GM19455 (cell line): ENCODE data around the gene EEFSEC.

Experiments
- ATAC-seq: cut with Tn5 transposase; IDR thresholded peaks from one replicate; pipeline ENCODE4 v1.9.1; 2021; ENCODE audit not compliant: unreplicated experiment

Gene EEFSEC

DNA sequence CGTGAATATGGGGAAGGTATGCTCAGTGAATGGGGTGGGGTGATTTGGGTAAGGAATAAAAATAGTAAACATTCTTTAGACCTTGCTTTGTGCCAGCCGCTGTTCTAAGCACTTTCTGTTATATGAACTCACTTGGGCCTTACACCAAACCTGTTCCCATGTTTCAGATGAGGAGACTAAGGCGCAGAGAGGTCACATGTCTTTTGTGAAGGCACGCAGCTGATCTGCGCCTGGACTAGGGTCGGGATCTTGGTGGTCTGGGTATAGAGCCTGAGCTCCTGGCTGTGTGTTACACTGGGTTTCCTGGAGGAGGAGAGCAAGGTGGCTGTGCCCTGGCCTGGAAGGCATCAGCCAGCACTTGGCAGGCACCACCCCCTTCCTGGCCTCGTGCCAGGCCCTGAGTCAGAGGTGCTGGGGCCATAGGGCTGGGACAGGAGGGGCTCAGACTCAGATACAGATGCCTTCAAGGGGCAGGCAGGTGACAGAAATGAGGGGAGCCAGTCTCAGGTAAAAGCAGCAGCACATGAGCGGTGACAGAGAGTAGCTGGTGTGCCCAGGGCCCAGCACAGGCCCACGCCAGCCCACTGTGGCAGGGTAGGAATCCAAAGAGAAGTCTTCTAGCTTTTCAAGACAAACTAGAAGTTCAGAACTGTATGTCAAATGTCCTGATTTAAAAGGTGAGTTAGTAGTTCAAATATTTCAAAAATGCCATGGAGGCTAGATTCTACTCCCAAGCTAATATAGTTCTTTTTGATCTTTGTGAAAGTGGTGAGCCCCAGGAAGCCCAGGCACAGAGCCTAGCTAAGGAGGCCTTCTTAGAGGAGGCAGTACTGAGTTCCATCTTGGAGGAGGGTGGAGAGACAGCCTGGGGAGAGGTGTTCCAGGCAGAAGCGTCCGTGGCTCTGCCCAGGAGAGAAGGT lies 230.3 kb downstream of the EEFSEC start:
- no peak for ATAC-seq

DNA sequence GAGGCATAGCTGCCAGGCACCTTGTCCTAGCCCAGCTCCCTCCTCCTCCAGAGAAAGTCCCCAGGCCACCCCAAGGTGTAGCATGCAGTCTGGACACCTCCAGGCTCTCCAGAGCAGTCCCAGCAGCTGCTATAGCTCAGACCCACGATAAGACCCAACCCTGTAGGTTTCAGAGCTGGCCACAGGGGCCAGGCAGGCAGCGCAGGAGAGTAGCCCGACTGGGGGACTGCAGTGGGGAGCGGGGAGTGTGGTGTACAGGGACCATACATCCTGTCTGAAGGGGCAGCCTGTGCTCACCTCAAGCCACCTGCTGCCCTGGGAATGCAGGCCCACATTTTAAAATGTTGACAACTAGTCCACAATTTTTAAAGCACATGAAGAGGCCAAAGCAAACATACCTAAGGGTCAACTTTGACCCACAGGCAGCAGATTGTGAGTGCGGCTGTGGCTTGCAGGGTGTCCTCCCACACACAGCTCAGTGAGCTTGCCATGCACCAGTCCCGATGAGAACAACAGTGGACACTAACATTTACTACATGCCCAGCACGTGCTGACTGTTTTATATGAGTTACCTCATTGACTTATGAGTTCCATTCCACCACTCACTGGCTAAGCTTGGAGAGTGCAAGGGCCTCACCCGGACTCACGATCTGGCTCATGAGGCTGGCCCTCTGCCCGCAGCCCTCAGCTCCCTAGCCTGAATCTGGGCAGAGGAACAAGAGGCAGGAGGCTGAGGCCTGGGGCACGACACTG lies 232.0 kb downstream of the EEFSEC start:
- ATAC-seq = no peak

GRCh38 chr3:128388932-128389331 lies 235.7 kb downstream of the EEFSEC start:
- ATAC-seq = no peak

GRCh38 chr3:128390867-128391266 lies 237.6 kb downstream of the EEFSEC start:
- ATAC-seq = no peak

GRCh38 chr3:128392021-128392420 lies 238.7 kb downstream of the EEFSEC start:
- ATAC-seq = no peak

DNA sequence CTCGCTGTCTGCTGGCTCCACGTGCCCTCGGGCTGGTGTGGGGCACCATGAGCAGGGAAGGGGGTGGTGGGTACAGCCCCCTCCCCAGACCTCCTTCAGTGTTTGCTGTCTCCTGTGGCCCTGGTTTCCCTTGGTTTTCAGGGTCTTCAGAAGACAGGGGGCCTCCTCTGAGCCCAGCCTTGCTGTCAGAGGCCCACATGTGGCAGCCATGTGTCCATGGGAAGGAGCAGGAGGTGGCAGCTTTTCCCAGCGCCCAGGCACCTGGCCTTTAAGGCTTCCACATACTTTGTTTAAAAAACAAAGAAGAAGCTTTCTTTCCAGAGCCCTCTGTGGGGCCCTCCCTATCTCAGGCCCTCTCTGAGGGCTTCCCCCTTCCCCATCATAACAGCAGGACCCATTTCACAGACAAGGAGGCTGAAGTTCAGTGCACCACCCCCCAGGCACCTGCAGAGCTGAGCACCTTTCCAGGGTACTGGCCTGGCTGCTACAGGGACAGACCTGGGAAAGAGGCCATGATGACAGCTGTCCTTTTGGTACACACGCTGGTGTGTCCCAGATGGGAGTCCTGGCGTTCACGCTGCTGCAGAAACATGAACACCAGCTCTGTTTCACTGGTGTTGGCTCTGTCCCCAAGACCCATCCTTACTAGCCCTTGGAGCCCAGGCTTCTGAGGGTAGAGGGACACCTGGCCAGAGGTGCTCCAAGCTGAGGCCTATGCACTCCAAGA lies 239.7 kb downstream of the EEFSEC start:
- ATAC-seq = no peak

GRCh38 chr3:128394033-128394432 lies 240.8 kb downstream of the EEFSEC start:
- ATAC-seq = no peak

- no peak for ATAC-seq
Observed at GRCh38 chr3:128395046-128395445, 241.8 kb downstream of the EEFSEC start.

GRCh38 chr3:128395500-128396162 lies 242.3 kb downstream of the EEFSEC start:
- no peak for ATAC-seq

DNA sequence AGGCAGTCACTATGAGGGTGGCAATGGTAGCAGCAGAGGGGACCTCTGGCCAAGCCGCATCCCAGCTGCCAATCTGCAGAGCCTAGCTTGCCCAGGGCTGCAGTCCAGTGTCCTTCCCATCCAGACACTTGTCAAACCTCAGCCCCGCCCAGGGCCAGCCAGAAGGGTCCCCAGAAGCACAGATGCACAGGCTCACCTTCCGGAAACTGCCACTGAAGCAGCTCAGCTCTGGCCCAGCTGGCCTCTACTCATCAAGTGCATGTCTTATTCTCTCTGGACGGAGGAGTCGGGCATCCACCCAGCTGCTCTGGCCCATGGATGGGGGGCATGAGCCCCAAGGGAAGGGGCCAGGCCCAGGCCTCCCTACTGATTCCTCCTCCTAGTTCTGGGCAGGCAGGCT lies 244.2 kb downstream of the EEFSEC start:
- ATAC-seq = no peak

- ATAC-seq = no peak
Observed at GRCh38 chr3:128398586-128398985, 245.3 kb downstream of the EEFSEC start.

DNA sequence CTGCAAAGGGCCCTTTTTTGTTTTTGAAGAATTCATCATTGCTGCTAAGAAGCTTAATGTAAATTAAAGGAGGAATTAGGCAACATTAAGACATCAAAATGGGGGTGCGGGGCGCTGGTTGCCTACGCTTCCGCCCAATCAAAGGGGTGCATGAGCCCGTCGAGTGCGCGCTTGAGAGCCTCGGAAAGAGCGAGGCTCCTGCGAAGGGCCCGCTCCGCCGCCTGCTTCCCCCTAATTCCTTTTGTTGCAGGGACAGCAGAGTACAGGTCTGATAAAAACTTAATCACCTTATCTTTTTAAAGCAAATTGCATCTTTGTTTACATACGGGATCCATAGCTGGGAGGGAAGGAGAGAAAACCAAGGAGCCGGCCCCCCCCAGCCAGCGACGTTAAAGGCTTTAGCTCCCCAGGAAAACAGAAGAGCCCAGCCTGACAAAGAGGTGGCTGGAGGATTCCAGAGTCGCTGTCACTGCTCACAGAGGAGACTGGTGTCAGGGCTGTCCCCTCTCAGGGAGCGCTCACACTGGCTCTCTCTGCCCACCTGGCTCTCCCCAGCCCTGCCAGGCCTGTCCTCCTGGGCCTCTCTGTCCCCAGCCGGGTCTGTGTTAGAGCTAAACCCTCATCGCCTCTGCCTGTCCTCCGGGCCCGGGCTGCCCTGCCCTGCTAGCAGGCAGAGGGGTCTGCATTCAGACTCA lies 246.1 kb downstream of the EEFSEC start:
- ATAC-seq = no peak

DNA sequence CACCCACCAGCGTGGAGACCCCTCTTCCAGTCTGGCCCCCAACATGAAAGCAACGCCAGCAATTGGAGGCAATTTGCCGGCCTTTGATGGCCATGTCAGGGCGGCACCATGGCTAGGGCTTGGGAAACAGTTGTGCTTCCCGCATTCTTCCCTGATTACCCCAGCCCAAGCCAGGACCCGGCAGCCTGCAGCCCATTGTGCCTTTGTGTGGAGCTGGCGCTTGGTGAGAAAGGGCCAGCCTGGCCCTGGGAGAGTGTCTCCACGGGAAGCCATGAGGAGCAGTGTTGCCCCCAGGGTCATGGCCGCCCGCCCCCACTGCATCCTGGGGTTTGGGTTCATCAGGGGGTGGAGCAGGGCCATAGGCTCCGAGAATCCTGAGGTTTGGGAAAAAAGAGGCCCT lies 247.4 kb downstream of the EEFSEC start:
- ATAC-seq = no peak

- no peak for ATAC-seq
Observed at GRCh38 chr3:128402319-128402718, 249.0 kb downstream of the EEFSEC start.

DNA sequence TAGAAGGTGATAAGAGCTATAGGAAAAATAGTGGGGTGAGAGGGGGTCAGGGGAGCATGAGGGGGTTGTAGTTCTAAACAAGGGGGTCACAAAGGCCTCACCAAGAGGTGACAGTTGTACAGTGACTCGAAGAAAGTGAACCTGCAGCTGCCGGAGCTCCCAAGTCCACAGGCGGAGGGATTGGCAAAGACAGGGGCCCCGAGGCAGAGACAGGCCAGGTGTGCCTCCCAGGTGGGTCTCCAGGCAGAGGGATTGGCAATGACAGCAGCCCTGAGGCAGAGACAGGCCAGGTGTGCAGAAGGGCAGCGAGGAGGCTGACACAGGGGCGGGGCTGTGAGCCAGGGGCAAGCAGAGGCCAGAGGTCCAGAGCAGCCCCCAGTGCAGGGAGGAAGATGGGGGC lies 249.7 kb downstream of the EEFSEC start:
- no peak for ATAC-seq

DNA sequence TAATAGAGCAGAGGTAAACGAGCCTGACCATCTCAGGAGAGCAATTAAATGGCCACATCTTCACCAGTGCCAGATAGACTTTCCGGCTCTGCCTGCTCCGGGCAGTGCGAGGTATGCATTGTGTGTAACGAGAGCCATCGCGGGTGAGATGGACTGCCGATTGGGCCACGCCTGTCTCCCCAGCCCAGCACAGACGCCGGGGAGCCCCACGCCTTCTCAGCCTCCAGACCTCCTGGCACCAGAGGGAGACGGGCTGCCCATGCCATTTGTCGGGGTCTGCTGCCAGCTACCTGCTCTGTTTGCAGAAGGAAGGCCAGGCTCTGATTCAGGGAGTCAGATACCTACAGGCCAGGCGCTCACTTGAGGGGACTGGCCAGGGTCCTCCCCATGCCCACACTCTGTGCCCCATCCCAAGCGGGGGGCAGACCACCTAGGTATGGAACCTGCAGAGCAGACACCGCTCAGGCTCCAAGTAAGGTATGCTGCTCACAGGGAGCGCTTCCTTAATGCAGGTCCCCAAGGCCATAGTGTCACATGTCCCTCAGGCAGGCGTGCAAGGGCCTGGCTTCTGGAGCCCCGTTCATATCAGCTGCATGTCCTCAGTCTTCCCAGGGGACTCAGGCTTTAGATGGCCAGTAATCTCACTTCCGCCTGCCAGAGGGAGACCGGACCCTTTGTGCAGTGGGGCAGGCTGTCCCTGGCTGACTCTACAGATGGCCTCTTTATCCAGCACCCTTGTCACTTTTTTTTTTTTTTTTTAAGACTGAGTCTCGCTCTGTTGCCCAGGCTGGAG lies 251.2 kb downstream of the EEFSEC start:
- ATAC-seq = no peak

- ATAC-seq = no peak
Observed at GRCh38 chr3:128405554-128406277, 252.4 kb downstream of the EEFSEC start.

DNA sequence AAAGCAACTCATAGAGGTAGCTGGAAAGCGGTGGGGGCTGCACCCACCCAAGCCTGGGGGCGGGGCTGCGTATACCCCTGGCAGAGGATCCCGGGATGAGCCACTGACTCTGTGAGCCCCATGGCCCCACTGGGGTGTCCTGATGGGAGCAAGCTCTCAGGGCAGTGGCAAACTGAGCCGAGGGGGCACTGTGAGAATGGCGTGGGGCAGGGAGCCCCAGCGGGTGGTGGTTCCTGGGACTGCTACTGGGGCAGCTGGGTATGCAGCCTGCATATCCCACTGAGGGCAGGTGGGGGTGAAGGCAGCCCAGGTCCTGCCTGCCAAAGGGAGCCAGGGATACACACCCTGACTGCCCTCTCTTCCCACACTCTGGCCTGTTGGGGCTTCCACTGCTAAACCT lies 254.0 kb downstream of the EEFSEC start:
- ATAC-seq = no peak
